Measurements from ENCODE around the gene RANBP2. TPM values are rescaled to one million over a fixed set of nuclear protein-coding genes. Genes with fewer than 3 reads are reported as not detected.
"Not testable (repeated sequence)": the region's sequence is repeated elsewhere in the genome, so short reads cannot be mapped to it uniquely, and the experiment has no call there.

RANBP2 gene
- total RNA-seq, 1 donor from 2014 or later, result 77.0 TPM

GRCh38 chr2:108707300-108707699 lies 12.0 kb upstream of the RANBP2 start:
- Mint-ChIP-seq H3K4me3 (no peak overlapping the region), H3K9me3 (peaks cover 5% of the 10 kb centered on the region), H3K27ac (no peak overlapping the region), H3K27me3 (peaks cover 8% of the 10 kb centered on the region), H3K4me1 (no peaks in the 10 kb centered on the region), H3K36me3 (ENCODE audit: low read depth) (peaks cover 5% of the 10 kb centered on the region)
- intact Hi-C loops (cut with micrococcal nuclease), result no loop called here
- no peak for DNase-seq

GRCh38 chr2:108716971-108717370 lies 2.3 kb upstream of the RANBP2 start:
- not testable (repeated sequence) for H3K27ac Mint-ChIP-seq; H3K27me3 Mint-ChIP-seq; H3K36me3 Mint-ChIP-seq (ENCODE audit: low read depth); DNase-seq; H3K9me3 Mint-ChIP-seq; H3K4me3 Mint-ChIP-seq; H3K4me1 Mint-ChIP-seq
- intact Hi-C loops (cut with micrococcal nuclease), result loop anchor here (5.0 kb wide), 1 partner anchor 105 kb away; no protein-coding TSS in a partner anchor

DNA sequence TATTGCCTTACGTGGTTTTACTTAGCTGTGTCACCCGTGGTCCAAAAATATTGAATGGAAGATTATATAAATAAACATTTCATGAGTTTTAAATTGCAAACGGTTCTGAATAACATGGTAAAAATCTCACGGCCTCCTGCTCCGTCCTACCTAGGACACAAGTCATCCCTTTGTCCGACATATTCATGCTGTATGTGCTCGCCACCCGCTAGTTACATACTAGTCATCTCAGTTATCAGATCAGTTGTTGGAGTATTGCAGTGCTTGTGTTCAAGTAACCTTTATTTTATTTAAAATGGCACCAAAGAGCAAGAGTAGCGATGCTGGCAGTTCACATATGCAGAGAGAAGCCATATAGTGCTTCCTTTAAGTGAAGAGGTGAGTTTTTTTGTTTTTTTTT lies 6.8 kb downstream of the RANBP2 start:
- intact Hi-C loops (cut with micrococcal nuclease); DNase-seq; H3K27ac Mint-ChIP-seq; H3K9me3 Mint-ChIP-seq; H3K27me3 Mint-ChIP-seq; H3K36me3 Mint-ChIP-seq (ENCODE audit: low read depth); H3K4me3 Mint-ChIP-seq: not testable (repeated sequence)
- H3K4me1 Mint-ChIP-seq, result peaks cover 11% of the 10 kb centered on the region

DNA sequence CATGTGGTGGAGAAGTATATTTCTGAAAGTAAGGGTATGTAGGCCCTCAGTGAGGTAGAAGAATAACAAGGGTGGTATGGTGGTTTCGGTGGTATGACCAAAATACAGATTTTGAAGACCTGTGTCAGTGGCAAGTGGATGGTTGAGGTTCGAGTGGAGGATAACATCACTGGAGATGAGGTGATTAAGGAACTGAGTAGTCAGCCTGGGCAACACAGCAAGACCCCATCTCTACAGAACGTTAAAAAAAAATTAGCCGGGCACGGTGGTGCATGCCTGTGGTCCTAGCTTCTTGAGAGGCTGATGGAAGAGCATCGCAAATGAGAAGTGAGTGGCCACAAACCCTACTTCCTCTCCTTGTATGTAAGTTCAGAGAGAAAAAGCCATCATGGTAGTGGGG lies 15.4 kb downstream of the RANBP2 start:
- intact Hi-C loops (cut with micrococcal nuclease); H3K4me3 Mint-ChIP-seq; H3K4me1 Mint-ChIP-seq; H3K9me3 Mint-ChIP-seq; H3K27me3 Mint-ChIP-seq: not testable (repeated sequence)
- Mint-ChIP-seq H3K36me3 (ENCODE audit: low read depth) (peaks cover 33% of the 10 kb centered on the region), H3K27ac (peak overlapping the region; percentile 0)
- DNase-seq, result peak; percentile 28

DNA sequence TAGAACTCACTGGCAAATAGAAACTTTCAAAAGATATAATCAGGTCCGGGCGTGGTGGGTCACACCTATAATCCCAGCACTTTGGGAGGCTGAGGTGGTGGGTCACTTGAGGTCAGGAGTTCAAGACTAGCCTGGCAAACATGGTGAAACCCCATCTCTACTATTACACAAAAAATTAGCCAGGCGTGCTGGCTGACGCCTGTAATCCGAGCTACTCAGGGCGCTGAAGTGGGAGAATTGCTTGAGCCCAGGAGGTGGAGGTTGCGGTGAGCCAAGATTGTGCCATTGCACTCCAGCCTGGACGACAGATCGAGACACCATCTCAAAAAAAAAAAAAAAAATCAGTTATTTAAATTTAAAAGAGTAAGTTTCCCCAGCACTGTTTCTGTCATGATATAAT lies 38.7 kb downstream of the RANBP2 start:
- peaks cover 33% of the 10 kb centered on the region for H3K36me3 Mint-ChIP-seq (ENCODE audit: low read depth)
- H3K27me3 Mint-ChIP-seq; H3K9me3 Mint-ChIP-seq; H3K4me3 Mint-ChIP-seq; H3K4me1 Mint-ChIP-seq; DNase-seq; H3K27ac Mint-ChIP-seq; intact Hi-C loops (cut with micrococcal nuclease): not testable (repeated sequence)

- H3K27me3 Mint-ChIP-seq; intact Hi-C loops (cut with micrococcal nuclease); H3K9me3 Mint-ChIP-seq; H3K4me3 Mint-ChIP-seq; H3K27ac Mint-ChIP-seq; DNase-seq; H3K4me1 Mint-ChIP-seq: not testable (repeated sequence)
- peaks cover 48% of the 10 kb centered on the region for H3K36me3 Mint-ChIP-seq (ENCODE audit: low read depth)
Measured at GRCh38 chr2:108762618-108763017, 43.3 kb downstream of the RANBP2 start.

DNA sequence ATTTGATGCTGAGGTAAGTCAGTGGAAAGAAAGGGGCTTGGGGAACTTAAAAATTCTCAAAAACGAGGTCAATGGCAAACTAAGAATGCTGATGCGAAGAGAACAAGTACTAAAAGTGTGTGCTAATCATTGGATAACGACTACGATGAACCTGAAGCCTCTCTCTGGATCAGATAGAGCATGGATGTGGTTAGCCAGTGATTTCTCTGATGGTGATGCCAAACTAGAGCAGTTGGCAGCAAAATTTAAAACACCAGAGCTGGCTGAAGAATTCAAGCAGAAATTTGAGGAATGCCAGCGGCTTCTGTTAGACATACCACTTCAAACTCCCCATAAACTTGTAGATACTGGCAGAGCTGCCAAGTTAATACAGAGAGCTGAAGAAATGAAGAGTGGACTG lies 47.4 kb downstream of the RANBP2 start:
- H3K27ac Mint-ChIP-seq; H3K9me3 Mint-ChIP-seq; intact Hi-C loops (cut with micrococcal nuclease); H3K4me3 Mint-ChIP-seq; H3K4me1 Mint-ChIP-seq; H3K27me3 Mint-ChIP-seq; DNase-seq: not testable (repeated sequence)
- peaks cover 62% of the 10 kb centered on the region for H3K36me3 Mint-ChIP-seq (ENCODE audit: low read depth)

DNA sequence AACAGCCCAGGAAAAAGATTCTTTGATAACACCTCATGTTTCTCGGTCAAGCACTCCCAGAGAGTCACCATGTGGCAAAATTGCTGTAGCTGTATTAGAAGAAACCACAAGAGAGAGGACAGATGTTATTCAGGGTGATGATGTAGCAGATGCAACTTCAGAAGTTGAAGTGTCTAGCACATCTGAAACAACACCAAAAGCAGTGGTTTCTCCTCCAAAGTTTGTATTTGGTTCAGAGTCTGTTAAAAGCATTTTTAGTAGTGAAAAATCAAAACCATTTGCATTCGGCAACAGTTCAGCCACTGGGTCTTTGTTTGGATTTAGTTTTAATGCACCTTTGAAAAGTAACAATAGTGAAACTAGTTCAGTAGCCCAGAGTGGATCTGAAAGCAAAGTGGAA lies 48.6 kb downstream of the RANBP2 start:
- H3K27ac Mint-ChIP-seq; H3K9me3 Mint-ChIP-seq; H3K4me1 Mint-ChIP-seq; intact Hi-C loops (cut with micrococcal nuclease); H3K27me3 Mint-ChIP-seq; DNase-seq: not testable (repeated sequence)
- peaks cover 68% of the 10 kb centered on the region for H3K36me3 Mint-ChIP-seq (ENCODE audit: low read depth)
- peak overlapping the region; percentile 58 for H3K4me3 Mint-ChIP-seq

GRCh38 chr2:108776475-108776874 lies 57.2 kb downstream of the RANBP2 start:
- Mint-ChIP-seq H3K4me1 (peaks cover 3% of the 10 kb centered on the region), H3K4me3 (no peak overlapping the region), H3K27me3 (no peaks in the 10 kb centered on the region), H3K27ac (no peak overlapping the region), H3K36me3 (ENCODE audit: low read depth) (peaks cover 48% of the 10 kb centered on the region), H3K9me3 (no peaks in the 10 kb centered on the region)
- intact Hi-C loops (cut with micrococcal nuclease), result no loop called here
- no peak for DNase-seq

DNA sequence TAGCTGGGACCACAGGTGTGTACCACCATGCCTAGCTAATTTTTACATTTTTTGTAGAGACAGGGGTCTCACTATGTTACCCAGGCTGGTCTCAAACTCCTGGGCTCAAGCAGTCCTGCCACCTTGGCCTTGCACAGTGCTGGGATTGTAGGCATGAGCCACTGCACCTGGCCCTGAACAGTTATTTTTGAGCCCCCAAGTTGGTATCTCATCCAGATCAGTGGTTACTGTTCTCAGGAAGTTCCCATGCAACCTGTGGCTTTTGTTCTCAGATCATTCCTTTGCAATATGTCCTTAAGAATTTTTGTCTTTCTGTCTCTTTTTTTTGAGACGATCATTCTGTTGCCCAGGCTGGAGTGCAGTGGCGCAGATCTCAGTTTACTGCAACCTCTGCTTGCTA lies 59.6 kb downstream of the RANBP2 start:
- intact Hi-C loops (cut with micrococcal nuclease), result no loop called here
- Mint-ChIP-seq H3K27me3 (no peaks in the 10 kb centered on the region), H3K27ac (no peak overlapping the region), H3K4me3 (no peak overlapping the region), H3K36me3 (ENCODE audit: low read depth) (peaks cover 50% of the 10 kb centered on the region), H3K9me3 (no peaks in the 10 kb centered on the region), H3K4me1 (peaks cover 3% of the 10 kb centered on the region)
- DNase-seq, result no peak

GRCh38 chr2:108786008-108786353 lies 66.7 kb downstream of the RANBP2 start:
- Mint-ChIP-seq H3K36me3 (ENCODE audit: low read depth) (peaks cover 36% of the 10 kb centered on the region), H3K27me3 (no peaks in the 10 kb centered on the region)

DNA sequence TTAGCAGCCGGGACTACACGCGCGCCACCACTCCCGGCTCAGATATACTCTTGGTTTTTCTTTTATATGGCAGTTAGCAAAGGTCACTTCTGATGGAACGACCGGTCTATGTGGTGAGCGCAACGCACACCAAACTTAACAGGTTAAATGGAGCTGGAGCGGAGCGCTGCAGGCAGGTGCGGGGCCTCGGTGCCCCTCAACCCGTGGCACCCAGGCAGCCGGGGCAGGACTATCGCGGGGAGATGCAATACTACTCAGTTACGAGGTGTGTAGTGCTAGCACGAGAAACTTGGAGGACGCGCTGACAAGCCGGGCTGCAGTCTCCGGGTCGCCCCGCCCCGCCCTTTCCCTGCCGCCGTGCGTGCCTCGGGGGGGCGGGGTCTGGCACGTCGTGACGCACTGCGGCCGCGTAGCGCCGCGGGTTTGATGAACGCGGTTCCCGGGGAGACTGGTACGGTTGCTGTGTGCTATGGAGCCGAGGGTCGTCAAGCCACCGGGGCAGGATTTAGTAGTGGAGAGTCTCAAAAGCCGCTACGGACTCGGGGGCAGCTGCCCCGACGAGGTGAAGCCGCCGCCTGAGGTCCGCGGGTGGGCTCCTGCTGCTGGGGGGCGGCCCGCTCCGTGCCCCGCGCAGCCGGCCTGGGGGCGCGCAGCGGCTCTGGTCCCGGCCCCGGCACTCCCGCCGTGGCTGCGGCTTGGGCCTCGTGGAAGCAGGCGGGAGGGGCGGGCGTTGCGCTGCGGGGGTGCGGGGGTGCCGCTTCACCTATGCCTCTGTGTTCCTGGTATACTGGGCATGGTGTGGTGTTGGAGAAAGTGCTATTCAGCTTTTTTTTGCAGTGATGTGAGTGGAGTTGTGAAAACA lies 67.3 kb downstream of the RANBP2 start, which contains the start of gene CCDC138:
Gene CCDC138 (plus strand): TSS at position 418 of the 862 bp plus-strand sequence. CDS start 52 bp downstream, at position 470.
- peak; percentile 98 for DNase-seq
- H3K9me3 Mint-ChIP-seq, result no peaks in the 10 kb centered on the region
- intact Hi-C loops (cut with micrococcal nuclease), result loop anchor here (2.0 to 5.0 kb wide), 4 partner anchors 68 to 246 kb away; partner anchors contain the start of genes EDAR and RANBP2
- peaks cover 14% of the 10 kb centered on the region for H3K4me1 Mint-ChIP-seq
- peak within 1 kb of the TSS; percentile 99 for H3K27ac Mint-ChIP-seq
- H3K4me3 Mint-ChIP-seq, result peak within 1 kb of the TSS; percentile 96
- H3K36me3 Mint-ChIP-seq (ENCODE audit: low read depth), result peaks cover 36% of the 10 kb centered on the region
- H3K27me3 Mint-ChIP-seq, result no peaks in the 10 kb centered on the region

More at GRCh38 chr2:108786008-108786353, 66.7 kb downstream of the RANBP2 start:
- DNase-seq, result no peak
- peaks cover 14% of the 10 kb centered on the region for H3K4me1 Mint-ChIP-seq
- no peaks in the 10 kb centered on the region for H3K9me3 Mint-ChIP-seq
- H3K4me3 Mint-ChIP-seq, result peak overlapping the region; percentile 96
- peak overlapping the region; percentile 99 for H3K27ac Mint-ChIP-seq
- intact Hi-C loops (cut with micrococcal nuclease), result loop anchor here (2.0 to 5.0 kb wide), 4 partner anchors 67 to 246 kb away; partner anchors contain the start of genes EDAR and RANBP2

DNA sequence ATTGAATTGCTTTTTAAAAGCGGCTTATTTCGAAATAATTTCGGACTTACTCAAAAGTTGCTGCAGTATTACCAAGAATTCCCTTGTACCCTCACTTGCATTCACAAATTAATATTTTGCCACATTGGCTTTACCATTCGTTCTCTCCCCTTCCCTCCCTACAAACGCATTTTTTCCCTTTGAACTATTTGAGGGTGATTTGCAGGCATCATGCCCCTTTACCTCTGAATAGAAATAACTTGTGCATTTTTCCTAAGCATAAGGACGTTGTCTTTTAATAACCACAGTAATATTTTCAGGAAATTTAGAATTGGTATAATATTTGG lies 67.9 kb downstream of the RANBP2 start:
- intact Hi-C loops (cut with micrococcal nuclease), result loop anchor here (2.0 to 5.0 kb wide), 4 partner anchors 68 to 245 kb away; partner anchors contain the start of genes EDAR and RANBP2
- DNase-seq, result no peak
- Mint-ChIP-seq H3K4me3 (peak overlapping the region; percentile 96), H3K27me3 (no peaks in the 10 kb centered on the region), H3K4me1 (peaks cover 14% of the 10 kb centered on the region), H3K9me3 (no peaks in the 10 kb centered on the region), H3K27ac (peak overlapping the region; percentile 72), H3K36me3 (ENCODE audit: low read depth) (peaks cover 34% of the 10 kb centered on the region)

- no peaks in the 10 kb centered on the region for H3K27me3 Mint-ChIP-seq
- no peak overlapping the region for H3K4me3 Mint-ChIP-seq
- DNase-seq, result no peak
- H3K27ac Mint-ChIP-seq, result no peak overlapping the region
- no peaks in the 10 kb centered on the region for H3K9me3 Mint-ChIP-seq
- intact Hi-C loops (cut with micrococcal nuclease), result no loop called here
- peaks cover 45% of the 10 kb centered on the region for H3K36me3 Mint-ChIP-seq (ENCODE audit: low read depth)
- peaks cover 7% of the 10 kb centered on the region for H3K4me1 Mint-ChIP-seq
Measured at GRCh38 chr2:108803045-108803736, 83.9 kb downstream of the RANBP2 start.

All from activated CD4-positive, alpha-beta T cell treated with anti-CD3 and anti-CD28 coated beads, Interleukin-2, amount 10 ng/mL, durations not matched to agents 24 days and 14 days (primary cell).